Measurements from ENCODE around the gene FLOT1.
A peak's percentile ranks its signal among the peaks of the same experiment; 100 is the strongest.
"Not testable (repeated sequence)": the region's sequence is repeated elsewhere in the genome, so short reads cannot be mapped to it uniquely, and the experiment has no call there.

The FLOT1 gene

GRCh38 chr6:30722280-30723112 is 20.0 kb downstream of the FLOT1 start:
- DNase-seq = peak; percentile 73 to 78

GRCh38 chr6:30722025-30722279 is 20.5 kb downstream of the FLOT1 start:
- DNase-seq = not testable (repeated sequence)

GRCh38 chr6:30721198-30722024 is 21.1 kb downstream of the FLOT1 start:
- DNase-seq = peak; percentile 85 to 92

GRCh38 chr6:30720738-30721197 is 21.7 kb downstream of the FLOT1 start:
- peak; percentile 78 to 79 for DNase-seq

- DNase-seq = peak; percentile 98 to 99
Observed at GRCh38 chr6:30719791-30720737, 22.4 kb downstream of the FLOT1 start, which contains the start of gene TUBB. Gene TUBB, plus strand, starts transcription at chr6:30720352. Its CDS starts 155 bp downstream, at chr6:30720507.

GRCh38 chr6:30719356-30719755 is 23.1 kb downstream of the FLOT1 start:
- peak in 1 of 2 experiments; percentile 34 for DNase-seq

GRCh38 chr6:30717845-30718720 is 24.4 kb downstream of the FLOT1 start:
- DNase-seq = not testable (repeated sequence)

- DNase-seq = peak; percentile 100
Observed at GRCh38 chr6:30717129-30717844, 25.2 kb downstream of the FLOT1 start, which contains the start of gene MDC1. Gene MDC1, minus strand, starts transcription at chr6:30717281. Its CDS starts 2,106 bp downstream, at chr6:30715175.

GRCh38 chr6:30716879-30717128 is 25.7 kb downstream of the FLOT1 start:
- no peak for DNase-seq

GRCh38 chr6:30714263-30714662 is 28.2 kb downstream of the FLOT1 start:
- no peak for DNase-seq

- no peak for DNase-seq
Observed at GRCh38 chr6:30712441-30712945, 30.0 kb downstream of the FLOT1 start.

GRCh38 chr6:30711758-30712380 is 30.6 kb downstream of the FLOT1 start:
- no peak for DNase-seq

- no peak for DNase-seq
Observed at GRCh38 chr6:30709101-30709868, 33.2 kb downstream of the FLOT1 start.

- peak; percentile 52 to 82 for DNase-seq
Observed at GRCh38 chr6:30707281-30707850, 35.1 kb downstream of the FLOT1 start.

GRCh38 chr6:30705620-30706019 is 36.9 kb downstream of the FLOT1 start:
- DNase-seq = no peak

GRCh38 chr6:30703821-30704220 is 38.7 kb downstream of the FLOT1 start:
- no peak for DNase-seq

- no peak for DNase-seq
Observed at GRCh38 chr6:30703011-30703410, 39.5 kb downstream of the FLOT1 start.

- DNase-seq = no peak
Observed at GRCh38 chr6:30700340-30700739, 42.1 kb downstream of the FLOT1 start.

GRCh38 chr6:30696432-30696831 is 46.1 kb downstream of the FLOT1 start:
- DNase-seq = no peak

Measured in NCI-H2081 (cell line).